ENCODE measurements around the gene TSPAN31.
A peak's percentile ranks its signal among the peaks of the same experiment; 100 is the strongest.

Gene TSPAN31

DNA sequence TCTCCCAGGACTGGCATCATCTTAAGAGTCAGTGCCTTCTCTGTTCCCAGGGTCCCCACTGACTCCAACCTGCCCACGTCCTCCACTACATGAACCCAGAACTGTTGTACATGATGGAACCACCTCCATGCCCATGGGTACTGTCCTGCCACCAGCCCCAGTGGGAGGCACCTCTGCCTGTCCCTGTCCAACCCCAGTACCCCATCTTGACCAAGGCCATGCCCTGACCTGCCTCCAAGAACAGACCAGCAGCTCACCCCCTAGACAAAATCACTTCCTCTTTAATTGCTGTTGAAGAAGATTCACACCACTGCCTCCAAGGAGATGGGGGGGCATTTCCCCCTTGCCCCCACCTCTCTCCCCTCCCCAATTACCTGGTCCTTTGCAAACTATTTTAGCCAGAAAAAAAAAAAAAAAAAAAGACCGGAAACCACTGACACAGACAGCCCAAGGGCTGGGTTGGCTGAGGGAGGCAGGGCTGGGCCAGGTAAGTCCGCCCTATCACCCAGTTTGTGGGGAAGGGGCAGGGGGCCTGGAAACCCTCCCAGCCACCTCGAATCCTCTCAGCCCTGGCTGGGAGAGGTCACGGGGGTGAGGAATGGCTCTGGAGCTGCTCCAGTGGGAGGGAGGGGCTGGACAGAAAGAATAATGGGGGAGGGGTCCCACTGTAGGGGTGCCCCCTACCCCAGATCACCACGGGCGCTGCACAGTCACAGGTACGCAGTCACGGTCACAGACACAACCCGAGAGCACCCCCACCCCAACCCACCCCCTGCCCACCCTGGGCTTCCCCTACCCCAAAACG lies 19.7 kb upstream of the TSPAN31 start:
- no peak for DNase-seq (ENCODE audit: low read depth, low spot score)
- TF ChIP-seq EZH2 (IDR thresholded peaks at IDR 0.05) (no peak), POLR2AphosphoS5 (IDR thresholded peaks at IDR 0.05; ENCODE audit: borderline replicate concordance, low read depth, low read length) (no peak), FOXP2 (optimal IDR thresholded peaks at IDR 0.05; ENCODE audit: control extremely low read depth, extremely low read length, insufficient read depth) (no peak)
- Histone ChIP-seq H3K9me3 (ENCODE audit: low read depth, low read length) (no peaks in the 10 kb centered on the region), H3K27ac (no peak overlapping the region), H3K9ac (ENCODE audit: insufficient read length) (no peak overlapping the region), H3K36me3 (ENCODE audit: insufficient read depth, low read length) (no peaks in the 10 kb centered on the region), H3K4me3 (0 out of 2 replicates have a peak overlapping the region, but pooled peaks have one; percentile 99)

GRCh38 chr12:57725851-57726150 lies 19.0 kb upstream of the TSPAN31 start:
- TF ChIP-seq POLR2AphosphoS5 (IDR thresholded peaks at IDR 0.05; ENCODE audit: borderline replicate concordance, low read depth, low read length) (no peak), EZH2 (IDR thresholded peaks at IDR 0.05) (no peak), FOXP2 (optimal IDR thresholded peaks at IDR 0.05; ENCODE audit: control extremely low read depth, extremely low read length, insufficient read depth) (no peak)
- Histone ChIP-seq H3K9me3 (ENCODE audit: low read depth, low read length) (no peaks in the 10 kb centered on the region), H3K27ac (no peak overlapping the region), H3K36me3 (ENCODE audit: insufficient read depth, low read length) (no peaks in the 10 kb centered on the region), H3K9ac (ENCODE audit: insufficient read length) (peak overlapping the region; percentile 90), H3K4me3 (peak overlapping the region; percentile 99)
- no peak for DNase-seq (ENCODE audit: low read depth, low spot score)

DNA sequence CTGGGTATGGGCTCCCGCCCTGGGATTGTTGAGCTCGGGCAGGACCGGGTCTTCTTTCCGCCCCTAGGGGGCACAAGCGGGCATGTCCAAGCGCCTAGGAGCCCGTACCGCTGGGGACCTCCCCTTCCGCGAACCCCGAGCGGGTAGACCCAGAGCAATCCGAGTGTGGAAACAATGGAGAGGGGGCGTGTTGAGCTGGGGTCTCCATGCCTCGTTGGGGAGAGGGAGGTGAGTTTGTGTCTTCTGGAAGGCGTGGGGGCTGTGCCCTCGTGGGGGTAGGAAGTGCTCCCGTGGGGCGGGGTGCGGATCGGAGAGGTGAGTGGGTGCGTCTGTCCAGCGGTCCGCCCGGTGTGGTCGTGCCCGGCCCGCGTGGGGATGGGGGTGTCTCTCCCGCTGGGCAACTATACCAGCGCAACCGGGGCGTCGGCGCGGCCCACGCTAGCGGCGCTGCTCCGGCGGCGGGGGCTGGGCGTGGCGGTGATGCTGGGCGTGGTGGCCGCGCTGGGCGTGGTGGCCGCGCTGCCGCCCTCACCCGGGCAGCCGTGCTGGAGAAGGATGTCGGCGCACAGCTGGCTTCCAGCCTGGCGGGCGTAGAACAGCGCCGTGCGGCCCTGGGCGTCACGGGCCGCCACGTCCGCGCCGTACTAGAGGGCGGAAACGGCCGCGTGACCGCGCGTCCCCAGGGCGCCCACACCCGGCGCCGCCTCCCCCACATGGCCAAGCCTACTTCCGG lies 18.5 kb upstream of the TSPAN31 start:
- H3K27ac ChIP-seq = peak overlapping the region; percentile 68; the same call in 1 of the 2 replicates
- no peaks in the 10 kb centered on the region for H3K36me3 ChIP-seq (ENCODE audit: insufficient read depth, low read length)
- H3K4me3 ChIP-seq = peak overlapping the region; percentile 99
- peak overlapping the region; percentile 90 for H3K9ac ChIP-seq (ENCODE audit: insufficient read length)
- no peak for DNase-seq (ENCODE audit: low read depth, low spot score)
- H3K9me3 ChIP-seq (ENCODE audit: low read depth, low read length) = no peaks in the 10 kb centered on the region
- TF ChIP-seq POLR2AphosphoS5 (IDR thresholded peaks at IDR 0.05; ENCODE audit: borderline replicate concordance, low read depth, low read length) (peak; percentile 64), FOXP2 (optimal IDR thresholded peaks at IDR 0.05; ENCODE audit: control extremely low read depth, extremely low read length, insufficient read depth) (no peak)

DNA sequence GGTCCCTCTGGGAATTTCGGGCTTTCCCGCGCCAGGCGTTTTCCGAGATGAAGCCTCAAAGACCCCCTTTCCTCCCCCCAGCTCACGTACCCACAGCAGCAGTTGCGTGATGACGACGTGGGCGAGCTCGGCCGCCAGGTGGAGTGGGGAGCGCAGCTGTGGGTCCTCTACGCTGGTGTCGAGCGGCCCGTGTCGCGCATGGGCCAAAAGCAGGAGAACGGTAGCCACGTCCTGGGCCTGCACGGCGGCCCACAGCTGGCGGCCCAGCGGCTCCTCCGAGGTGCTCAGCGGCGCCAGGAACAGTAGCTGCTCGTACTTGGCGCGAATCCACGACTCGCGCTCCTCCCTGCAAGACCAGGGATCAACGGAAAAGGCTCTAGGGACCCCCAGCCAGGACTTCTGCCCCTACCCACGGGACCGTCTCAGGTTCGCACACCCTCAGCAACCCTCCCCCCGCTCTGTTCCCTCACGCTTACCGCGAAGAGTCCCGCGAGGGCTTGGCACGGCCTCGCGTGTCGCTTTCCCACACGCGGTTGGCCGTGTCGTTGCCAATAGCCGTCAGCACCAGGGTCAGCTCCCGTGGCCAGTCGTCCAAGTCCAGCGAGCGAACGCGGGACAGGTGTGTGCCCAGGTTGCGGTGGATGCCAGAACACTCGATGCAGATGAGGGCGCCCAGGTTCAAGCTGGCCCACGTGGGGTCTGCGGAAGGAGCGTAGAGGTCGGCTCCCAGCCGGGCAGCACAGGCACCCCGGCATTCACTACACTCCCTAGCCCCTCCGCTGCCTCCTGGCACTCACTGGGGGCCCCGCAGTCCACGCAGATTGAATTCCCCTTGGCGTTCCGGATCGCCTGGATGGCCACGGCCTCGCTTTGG lies 17.7 kb upstream of the TSPAN31 start:
- H3K4me3 ChIP-seq = peak overlapping the region; percentile 99

GRCh38 chr12:57727758-57728395 lies 17.0 kb upstream of the TSPAN31 start:
- no peak overlapping the region for H3K9ac ChIP-seq (ENCODE audit: insufficient read length)
- TF ChIP-seq FOXP2 (optimal IDR thresholded peaks at IDR 0.05; ENCODE audit: control extremely low read depth, extremely low read length, insufficient read depth) = no peak
- TF ChIP-seq POLR2AphosphoS5 (IDR thresholded peaks at IDR 0.05; ENCODE audit: borderline replicate concordance, low read depth, low read length) = no peak
- no peak for TF ChIP-seq EZH2 (IDR thresholded peaks at IDR 0.05)
- H3K27ac ChIP-seq = no peak overlapping the region
- no peaks in the 10 kb centered on the region for H3K9me3 ChIP-seq (ENCODE audit: low read depth, low read length)
- DNase-seq (ENCODE audit: low read depth, low spot score) = no peak
- H3K4me3 ChIP-seq = no peak overlapping the region
- no peaks in the 10 kb centered on the region for H3K36me3 ChIP-seq (ENCODE audit: insufficient read depth, low read length)

More for the DNA sequence above, 17.7 kb upstream of the TSPAN31 start:
- Histone ChIP-seq H3K9me3 (ENCODE audit: low read depth, low read length) (no peaks in the 10 kb centered on the region), H3K27ac (no peak overlapping the region), H3K9ac (ENCODE audit: insufficient read length) (peak overlapping the region; percentile 90), H3K36me3 (ENCODE audit: insufficient read depth, low read length) (no peaks in the 10 kb centered on the region)
- DNase-seq (ENCODE audit: low read depth, low spot score) = no peak
- TF ChIP-seq FOXP2 (optimal IDR thresholded peaks at IDR 0.05; ENCODE audit: control extremely low read depth, extremely low read length, insufficient read depth) = no peak
- TF ChIP-seq POLR2AphosphoS5 (IDR thresholded peaks at IDR 0.05; ENCODE audit: borderline replicate concordance, low read depth, low read length) = no peak
- no peak for TF ChIP-seq EZH2 (IDR thresholded peaks at IDR 0.05)

- H3K9ac ChIP-seq (ENCODE audit: insufficient read length) = no peak overlapping the region
- DNase-seq (ENCODE audit: low read depth, low spot score) = no peak
- H3K4me3 ChIP-seq = no peak overlapping the region
- H3K27ac ChIP-seq = no peak overlapping the region
- no peaks in the 10 kb centered on the region for H3K36me3 ChIP-seq (ENCODE audit: insufficient read depth, low read length)
- TF ChIP-seq POLR2AphosphoS5 (IDR thresholded peaks at IDR 0.05; ENCODE audit: borderline replicate concordance, low read depth, low read length) = no peak
- TF ChIP-seq FOXP2 (optimal IDR thresholded peaks at IDR 0.05; ENCODE audit: control extremely low read depth, extremely low read length, insufficient read depth) = no peak
- TF ChIP-seq EZH2 (IDR thresholded peaks at IDR 0.05) = no peak
- no peaks in the 10 kb centered on the region for H3K9me3 ChIP-seq (ENCODE audit: low read depth, low read length)
Measured at GRCh38 chr12:57729321-57729844, 15.5 kb upstream of the TSPAN31 start.

- no peaks in the 10 kb centered on the region for H3K36me3 ChIP-seq (ENCODE audit: insufficient read depth, low read length)
- DNase-seq (ENCODE audit: low read depth, low spot score) = no peak
- H3K27ac ChIP-seq = no peak overlapping the region
- no peaks in the 10 kb centered on the region for H3K9me3 ChIP-seq (ENCODE audit: low read depth, low read length)
- no peak overlapping the region for H3K4me3 ChIP-seq
- no peak for TF ChIP-seq EZH2 (IDR thresholded peaks at IDR 0.05)
- TF ChIP-seq POLR2AphosphoS5 (IDR thresholded peaks at IDR 0.05; ENCODE audit: borderline replicate concordance, low read depth, low read length) = no peak
- TF ChIP-seq FOXP2 (optimal IDR thresholded peaks at IDR 0.05; ENCODE audit: control extremely low read depth, extremely low read length, insufficient read depth) = no peak
- no peak overlapping the region for H3K9ac ChIP-seq (ENCODE audit: insufficient read length)
Measured at GRCh38 chr12:57730336-57731067, 14.3 kb upstream of the TSPAN31 start.
